ENCODE data around the gene P2RY6.

Gene P2RY6

GRCh38 chr11:73299751-73300150 is 27.6 kb downstream of the P2RY6 start:
- DNase-seq: no peak

DNA sequence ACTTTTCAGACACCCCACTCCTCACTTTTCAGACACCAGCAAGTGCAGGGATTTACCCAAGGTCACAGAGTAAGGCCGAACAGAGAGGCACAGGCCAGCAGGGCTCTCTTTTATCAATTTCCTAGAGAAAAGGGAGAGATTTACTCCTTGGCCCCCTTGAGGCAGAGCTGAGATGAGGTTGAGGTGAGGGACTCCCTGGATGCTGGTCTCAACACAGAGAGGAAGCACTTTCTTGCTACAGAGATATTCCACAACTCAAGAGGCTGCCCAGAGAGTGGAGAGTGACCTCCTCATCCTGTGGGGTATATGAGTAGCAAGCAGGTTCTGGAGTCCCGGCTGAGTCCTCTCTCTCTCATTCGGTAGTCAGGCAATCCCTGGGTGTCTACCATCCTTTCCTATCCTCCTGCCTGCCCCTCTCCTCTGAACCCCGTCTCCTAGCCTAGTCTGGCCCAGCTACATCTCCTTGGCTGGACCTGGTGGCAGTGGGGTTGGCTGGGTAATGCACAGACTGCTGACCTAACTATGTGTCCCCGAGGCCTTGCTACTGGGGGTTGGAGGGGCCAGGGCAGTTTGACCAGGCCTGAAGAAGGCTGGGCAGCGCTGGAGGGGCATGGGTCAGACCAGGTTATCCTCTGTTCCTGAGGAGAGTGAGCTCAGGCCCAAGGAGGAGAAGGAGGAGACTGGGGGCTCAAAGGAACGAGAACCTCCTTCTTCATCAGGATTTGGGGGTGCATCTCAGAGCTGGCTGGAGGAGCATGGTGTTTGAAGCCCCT is 34.1 kb downstream of the P2RY6 start:
- no peak for DNase-seq

GRCh38 chr11:73306977-73307322 is 34.8 kb downstream of the P2RY6 start:
- no peak for DNase-seq

GRCh38 chr11:73307323-73308002 is 35.3 kb downstream of the P2RY6 start:
- DNase-seq: peak; percentile 86 to 94

GRCh38 chr11:73308003-73308960 is 36.1 kb downstream of the P2RY6 start, which contains the start of gene ARHGEF17:
Gene ARHGEF17 (plus strand): TSS chr11:73308276. CDS start chr11:73308639, 363 bp downstream.
- DNase-seq: peak; percentile 67 to 74

DNA sequence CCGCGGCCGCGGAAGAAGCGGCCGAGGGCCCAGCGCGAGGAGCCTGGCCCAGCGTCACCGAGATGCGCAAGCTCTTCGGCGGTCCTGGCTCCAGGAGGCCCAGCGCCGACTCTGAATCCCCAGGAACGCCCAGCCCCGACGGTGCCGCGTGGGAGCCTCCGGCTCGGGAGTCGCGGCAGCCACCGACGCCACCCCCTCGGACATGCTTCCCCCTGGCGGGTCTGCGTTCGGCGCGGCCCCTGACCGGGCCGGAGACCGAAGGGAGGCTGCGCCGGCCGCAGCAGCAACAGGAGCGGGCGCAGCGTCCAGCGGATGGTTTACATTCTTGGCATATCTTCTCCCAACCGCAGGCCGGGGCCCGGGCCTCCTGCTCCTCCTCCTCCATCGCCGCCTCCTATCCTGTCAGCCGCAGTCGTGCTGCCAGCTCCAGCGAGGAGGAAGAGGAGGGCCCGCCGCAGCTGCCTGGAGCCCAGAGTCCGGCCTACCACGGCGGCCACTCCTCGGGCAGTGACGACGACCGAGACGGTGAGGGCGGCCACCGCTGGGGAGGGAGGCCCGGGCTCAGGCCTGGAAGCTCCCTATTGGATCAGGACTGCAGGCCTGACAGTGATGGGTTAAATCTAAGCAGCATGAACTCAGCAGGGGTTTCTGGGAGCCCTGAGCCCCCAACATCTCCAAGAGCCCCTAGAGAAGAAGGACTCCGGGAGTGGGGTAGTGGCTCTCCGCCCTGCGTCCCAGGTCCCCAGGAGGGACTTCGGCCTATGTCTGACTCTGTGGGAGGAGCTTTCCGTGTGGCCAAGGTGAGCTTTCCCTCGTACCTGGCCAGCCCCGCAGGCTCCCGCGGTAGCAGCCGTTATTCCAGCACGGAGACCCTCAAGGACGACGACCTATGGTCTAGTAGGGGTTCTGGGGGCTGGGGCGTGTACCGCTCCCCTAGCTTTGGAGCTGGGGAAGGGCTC is 37.1 kb downstream of the P2RY6 start:
- DNase-seq: no peak

DNA sequence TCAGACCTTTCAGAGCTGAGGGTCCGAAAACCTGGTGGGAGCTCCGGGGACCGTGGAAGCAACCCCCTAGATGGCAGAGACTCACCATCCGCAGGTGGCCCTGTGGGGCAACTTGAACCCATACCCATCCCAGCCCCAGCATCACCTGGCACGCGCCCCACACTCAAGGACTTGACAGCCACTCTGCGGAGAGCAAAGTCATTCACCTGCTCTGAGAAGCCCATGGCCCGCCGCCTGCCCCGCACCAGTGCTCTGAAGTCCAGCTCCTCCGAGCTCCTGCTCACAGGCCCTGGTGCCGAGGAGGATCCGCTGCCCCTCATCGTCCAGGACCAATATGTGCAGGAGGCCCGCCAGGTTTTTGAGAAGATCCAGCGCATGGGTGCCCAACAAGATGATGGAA is 37.9 kb downstream of the P2RY6 start:
- DNase-seq: no peak

DNA sequence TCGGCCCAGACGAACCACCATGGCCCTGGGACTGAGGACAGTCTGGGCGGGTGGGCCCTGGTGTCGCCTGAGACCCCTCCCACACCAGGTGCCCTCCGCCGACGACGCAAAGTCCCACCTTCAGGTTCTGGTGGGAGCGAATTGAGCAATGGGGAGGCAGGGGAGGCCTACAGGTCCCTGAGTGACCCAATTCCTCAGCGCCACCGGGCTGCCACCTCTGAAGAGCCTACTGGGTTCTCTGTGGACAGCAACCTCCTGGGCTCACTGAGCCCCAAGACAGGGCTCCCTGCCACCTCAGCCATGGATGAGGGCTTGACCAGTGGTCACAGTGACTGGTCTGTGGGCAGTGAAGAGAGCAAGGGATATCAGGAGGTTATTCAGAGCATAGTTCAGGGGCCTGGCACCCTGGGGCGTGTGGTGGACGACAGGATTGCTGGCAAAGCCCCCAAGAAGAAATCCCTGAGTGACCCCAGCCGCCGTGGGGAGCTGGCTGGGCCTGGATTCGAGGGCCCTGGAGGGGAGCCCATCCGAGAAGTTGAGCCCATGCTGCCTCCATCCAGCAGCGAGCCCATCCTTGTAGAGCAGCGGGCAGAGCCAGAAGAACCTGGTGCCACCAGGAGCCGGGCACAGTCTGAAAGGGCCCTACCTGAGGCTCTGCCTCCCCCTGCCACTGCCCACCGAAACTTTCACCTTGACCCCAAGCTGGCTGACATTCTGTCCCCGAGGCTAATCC is 38.7 kb downstream of the P2RY6 start:
- no peak for DNase-seq

- no peak for DNase-seq
These were observed 39.3 kb downstream of the P2RY6 start for GRCh38 chr11:73311394-73311869.

- DNase-seq: no peak
These were observed 39.9 kb downstream of the P2RY6 start for GRCh38 chr11:73312036-73312435.

DNA sequence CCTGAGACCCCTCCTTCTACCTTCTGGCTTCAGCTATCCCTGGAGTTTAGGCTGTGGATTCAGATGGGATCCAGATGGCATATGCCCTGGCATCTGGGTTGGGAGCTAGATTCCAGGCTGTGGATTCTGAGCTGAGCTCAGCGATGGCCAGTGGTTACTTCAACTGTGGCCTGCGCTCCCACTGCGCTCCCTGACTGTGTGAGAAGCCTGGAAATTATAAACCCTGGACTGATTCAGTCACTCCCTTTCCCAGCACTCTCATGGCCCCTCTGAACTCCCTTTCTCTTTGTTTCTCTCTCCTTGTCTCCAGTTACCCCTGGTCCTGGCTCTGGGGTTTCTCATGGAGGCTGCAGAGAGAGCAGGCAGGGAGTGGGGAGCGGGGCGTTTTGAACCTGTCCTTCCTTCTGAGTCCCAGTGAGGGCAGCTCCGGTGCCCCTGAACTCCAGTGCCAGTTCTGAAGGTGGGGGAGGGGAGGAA is 40.8 kb downstream of the P2RY6 start:
- DNase-seq: no peak

DNA sequence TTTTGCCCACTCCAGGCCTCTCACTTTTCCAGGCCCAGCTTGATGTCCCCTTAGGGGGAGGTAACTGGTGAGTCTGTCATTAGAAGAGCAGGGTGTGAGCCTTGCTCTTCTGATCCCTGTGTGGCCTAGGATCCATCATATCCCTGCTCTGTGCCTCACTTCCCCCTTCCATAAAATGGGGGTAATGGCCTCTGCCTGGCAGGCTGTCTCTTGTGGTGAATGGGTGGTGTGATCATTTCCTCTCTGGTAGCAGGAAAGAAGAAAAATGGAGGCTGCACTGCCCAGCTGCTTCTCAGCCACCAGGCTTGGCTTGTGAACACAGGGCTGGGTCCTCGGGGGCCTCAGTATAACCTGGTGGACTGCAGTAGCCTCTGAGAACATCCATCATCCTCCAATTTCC is 41.5 kb downstream of the P2RY6 start:
- no peak for DNase-seq

- DNase-seq: no peak
These were observed 42.2 kb downstream of the P2RY6 start for GRCh38 chr11:73314117-73314961.

DNA sequence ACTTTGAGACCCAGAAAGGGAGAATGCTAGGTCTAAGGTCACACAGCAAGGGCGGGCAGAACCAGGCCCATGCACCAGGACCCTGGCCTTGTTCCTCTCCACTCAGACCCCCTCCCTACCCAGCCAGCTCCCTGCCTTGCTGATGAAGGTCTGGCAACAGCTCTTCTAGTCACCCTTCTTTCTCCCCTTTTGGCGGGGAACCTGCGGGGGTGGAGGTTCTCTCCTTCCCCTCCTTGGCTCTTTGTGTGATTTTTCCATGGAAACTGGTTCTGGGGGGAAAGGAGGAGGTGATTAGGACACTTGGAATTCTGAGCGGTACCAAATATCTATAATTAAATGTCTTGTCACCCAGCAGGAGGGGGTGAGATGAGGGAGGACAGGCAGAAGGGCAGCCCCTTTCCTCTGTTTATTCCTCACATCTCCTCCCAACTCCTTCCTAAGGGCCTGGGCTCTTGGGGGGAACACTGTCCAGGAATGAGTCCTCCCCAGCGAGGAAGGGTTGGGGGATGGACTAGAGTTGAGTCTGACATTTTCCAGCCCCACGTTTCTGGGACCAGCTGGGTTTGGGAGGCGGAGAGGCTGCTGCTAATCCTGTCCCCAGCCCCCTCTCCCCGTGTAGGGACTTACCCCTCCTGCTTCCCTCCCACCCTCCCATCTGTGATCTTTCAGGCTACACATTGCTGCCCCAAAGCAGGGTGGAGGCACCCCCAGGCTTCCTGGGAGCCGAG is 43.3 kb downstream of the P2RY6 start:
- no peak for DNase-seq

DNA sequence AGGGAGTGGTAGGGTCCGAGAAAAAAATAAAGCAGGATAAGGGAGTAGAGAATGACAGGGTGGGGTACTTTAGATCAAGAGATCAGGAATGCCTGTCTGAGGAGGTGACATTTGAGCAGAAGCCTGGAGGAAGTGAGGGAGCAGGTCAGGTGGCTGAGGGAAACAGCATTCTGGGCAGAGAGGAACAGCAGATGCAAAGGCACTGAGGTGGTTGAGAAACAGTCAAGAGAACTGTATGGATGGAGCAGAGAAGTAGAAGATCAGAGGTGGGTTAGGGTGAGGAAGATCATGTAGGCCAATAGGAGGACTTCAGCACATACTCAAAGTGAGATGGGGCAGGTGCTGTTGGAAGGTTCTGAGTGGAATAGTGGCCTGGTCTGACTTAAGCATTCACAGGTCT is 44.3 kb downstream of the P2RY6 start:
- no peak for DNase-seq

- DNase-seq: no peak
These were observed 45.2 kb downstream of the P2RY6 start for GRCh38 chr11:73317373-73317772.

DNA sequence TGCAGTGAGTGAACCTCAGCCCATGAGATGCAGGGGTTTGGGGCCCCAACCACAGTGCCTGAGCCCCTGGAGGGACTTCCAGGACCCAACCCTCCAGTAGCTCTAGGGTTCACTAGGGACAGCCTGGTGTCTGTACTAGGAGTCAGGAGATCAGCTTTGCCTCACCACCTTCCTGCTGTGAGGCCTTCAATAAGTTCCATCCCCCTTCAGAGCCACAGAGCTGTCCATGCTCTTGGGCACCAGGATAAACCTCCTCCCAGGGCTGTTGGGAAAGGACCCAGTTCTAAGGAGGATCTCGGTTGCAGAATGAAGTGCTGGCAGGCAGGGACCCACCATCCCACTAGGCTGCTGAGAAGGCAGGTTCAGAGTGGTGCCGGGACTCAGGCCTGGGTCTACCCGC is 45.7 kb downstream of the P2RY6 start:
- DNase-seq: no peak

DNA sequence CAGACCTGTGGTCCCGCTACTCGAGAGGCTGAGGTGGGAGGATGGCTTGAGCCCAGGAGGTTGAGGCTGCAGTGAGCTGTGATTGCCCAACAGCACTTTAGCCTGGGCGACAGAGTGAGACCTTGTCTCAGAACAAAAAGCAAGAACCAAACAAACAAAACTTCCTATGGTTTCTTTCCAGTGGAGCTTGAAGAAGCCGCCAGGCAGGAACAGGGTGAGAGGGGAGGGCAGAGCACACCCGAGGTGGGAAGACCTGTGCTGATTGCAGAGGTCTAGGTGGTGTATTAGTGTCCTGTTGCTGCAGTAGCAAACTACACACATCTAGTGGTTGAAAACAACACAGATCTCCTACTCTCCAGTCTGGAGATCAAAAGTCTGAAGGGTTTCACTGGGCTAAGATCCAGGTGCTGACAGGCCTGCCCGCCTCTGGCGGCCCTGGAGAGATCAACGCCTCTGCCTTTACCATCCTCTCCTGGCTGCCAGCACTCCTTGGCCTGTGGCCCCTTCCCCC is 46.4 kb downstream of the P2RY6 start:
- DNase-seq: no peak

Data from NCI-H187 (cell line).